Hepatic stellate cell (primary cell): ENCODE data around the gene NAA10.

ENCODE experiments used
- DNase-seq: peaks from one replicate; pipeline ENCODE4 v3.0.0; 2011; ENCODE audit warnings: low spot score

Gene NAA10

DNA sequence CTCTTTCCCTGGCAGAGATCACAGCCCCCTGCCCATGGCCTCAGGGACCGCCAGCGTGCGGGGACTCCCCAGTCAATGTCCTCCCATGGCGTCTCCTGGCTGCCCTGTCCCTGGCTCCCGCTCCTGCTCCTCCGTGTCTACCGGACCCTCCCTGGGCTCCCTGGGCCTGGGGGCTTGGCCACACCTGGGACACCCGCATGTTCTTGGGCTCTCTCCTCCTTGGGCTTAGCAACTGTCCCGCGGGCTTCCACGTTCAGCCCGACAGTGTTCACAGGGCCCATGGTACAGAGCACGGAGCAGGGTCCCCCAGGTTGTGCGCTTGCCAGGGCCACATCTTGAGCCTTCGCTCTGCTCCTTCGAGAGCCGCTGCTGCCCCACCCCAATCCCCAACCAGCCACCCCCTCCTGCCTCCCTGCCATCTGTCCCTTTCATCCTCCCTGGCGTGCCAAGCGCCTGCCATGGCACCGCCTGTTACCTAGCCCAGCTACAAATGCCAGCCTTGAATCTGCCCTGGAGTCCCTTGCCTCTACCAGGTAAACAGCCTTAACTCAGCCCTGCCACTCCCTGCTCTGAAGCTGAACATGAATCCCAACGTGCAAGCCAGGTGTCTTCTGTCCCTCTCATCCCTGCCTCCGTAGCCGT lies 26.5 kb downstream of the NAA10 start:
- DNase-seq: no peak

- DNase-seq: no peak
Measured at GRCh38 chrX:153907456-153907855, 27.4 kb downstream of the NAA10 start.

DNA sequence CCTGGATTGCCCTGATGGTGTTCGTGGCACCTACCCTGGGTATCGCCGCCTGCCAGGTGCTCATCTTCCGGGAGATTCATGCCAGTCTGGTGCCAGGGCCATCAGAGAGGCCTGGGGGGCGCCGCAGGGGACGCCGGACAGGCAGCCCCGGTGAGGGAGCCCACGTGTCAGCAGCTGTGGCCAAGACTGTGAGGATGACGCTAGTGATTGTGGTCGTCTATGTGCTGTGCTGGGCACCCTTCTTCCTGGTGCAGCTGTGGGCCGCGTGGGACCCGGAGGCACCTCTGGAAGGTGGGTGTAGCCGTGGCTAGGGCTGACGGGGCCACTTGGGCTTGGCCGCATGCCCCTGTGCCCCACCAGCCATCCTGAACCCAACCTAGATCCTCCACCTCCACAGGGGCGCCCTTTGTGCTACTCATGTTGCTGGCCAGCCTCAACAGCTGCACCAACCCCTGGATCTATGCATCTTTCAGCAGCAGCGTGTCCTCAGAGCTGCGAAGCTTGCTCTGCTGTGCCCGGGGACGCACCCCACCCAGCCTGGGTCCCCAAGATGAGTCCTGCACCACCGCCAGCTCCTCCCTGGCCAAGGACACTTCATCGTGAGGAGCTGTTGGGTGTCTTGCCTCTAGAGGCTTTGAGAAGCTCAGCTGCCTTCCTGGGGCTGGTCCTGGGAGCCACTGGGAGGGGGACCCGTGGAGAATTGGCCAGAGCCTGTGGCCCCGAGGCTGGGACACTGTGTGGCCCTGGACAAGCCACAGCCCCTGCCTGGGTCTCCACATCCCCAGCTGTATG lies 28.5 kb downstream of the NAA10 start:
- no peak for DNase-seq

DNA sequence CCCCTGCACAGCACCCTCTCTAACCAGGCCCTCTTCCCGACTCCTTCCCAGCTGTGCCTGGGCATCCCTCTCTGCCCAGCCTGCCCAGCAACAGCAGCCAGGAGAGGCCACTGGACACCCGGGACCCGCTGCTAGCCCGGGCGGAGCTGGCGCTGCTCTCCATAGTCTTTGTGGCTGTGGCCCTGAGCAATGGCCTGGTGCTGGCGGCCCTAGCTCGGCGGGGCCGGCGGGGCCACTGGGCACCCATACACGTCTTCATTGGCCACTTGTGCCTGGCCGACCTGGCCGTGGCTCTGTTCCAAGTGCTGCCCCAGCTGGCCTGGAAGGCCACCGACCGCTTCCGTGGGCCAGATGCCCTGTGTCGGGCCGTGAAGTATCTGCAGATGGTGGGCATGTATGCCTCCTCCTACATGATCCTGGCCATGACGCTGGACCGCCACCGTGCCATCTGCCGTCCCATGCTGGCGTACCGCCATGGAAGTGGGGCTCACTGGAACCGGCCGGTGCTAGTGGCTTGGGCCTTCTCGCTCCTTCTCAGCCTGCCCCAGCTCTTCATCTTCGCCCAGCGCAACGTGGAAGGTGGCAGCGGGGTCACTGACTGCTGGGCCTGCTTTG lies 29.2 kb downstream of the NAA10 start:
- no peak for DNase-seq

DNA sequence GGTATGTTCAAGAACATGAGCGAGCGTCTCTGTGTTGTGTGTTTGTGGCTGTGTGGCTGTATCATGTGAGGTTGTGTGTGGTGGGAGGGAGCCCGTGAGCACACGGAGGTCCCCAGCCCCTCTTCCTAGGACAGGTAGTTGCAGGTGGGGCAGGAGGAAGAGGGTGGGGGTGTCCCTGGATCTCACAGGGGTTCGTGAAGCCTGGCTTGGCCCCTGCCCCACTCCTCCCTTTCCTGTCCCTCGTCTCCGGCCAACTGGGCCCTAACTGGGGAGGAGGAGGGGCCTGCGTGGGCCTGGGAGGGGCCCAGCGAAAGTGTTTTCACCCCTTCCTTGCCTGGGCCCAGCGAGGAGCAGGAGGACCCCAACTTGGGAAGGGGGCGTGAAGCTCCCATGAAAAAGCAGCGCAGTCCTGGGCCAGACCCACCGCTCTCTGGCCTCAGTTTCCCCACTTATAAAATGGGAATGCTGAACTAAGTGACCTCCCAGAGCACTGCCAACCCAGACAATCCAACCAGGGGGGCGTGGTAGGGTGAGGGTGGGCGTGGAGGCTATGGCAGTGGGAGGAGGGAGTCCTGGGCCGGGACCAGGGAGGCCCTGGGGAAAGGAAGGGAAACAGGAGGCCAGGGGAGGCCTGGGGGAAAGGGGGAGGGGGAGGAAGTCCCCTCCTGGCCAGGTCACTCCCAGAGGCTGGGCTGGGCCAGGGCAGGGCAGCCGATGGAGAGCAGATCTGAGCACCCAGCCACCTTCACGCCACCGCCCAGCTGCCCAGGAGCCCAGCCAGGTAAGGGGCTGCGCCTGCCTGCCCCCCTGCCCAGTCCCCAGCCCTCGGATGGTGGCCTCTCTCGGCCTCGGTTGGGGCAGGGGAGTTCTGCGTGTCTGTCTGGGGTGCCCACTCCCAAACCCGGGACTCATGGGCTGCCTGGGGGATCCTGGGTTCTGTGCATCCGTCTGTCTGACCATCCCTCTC lies 30.6 kb downstream of the NAA10 start, which contains the start of gene AVPR2:
Gene AVPR2 (plus strand): TSS at position 683 of the 967 bp plus-strand sequence. CDS start 473 bp downstream, outside the sequence.
- DNase-seq: no peak

DNA sequence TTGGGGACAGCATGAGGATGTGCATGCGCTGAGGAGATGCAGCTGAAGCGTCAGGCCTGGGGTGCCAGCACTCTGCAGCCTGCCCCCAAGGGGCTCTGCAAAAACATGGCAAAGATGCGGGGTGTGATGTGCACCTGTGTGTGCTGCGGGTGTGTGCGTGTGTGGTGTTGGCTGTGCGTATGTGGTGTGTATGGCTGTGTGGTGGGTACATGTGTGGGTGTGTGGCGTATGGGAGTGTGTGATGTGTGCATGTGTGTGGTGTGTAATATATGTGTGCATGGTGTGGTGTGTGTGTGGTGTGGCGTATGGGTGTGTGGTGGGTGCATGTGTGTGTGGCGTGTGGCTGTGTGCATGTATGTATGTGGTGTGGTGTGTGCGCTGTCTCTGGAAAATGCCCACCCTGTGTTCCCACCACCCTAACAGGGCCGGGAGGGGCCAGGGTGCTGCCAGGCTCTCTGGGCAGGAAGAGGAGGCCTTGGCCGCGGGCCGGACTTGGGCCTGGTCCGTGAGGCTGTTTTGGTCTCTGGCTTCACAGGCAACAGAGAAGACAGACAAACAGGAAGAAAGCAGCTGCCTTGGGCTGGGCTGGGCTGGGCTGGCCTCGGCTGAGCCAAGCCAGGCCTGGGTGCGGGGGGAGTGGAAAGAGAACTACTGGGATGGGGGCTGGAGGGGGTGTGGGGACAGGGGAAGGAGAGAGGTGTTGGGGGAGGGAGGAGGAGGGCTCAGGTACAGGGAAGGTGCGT lies 31.4 kb downstream of the NAA10 start:
- DNase-seq: no peak

DNA sequence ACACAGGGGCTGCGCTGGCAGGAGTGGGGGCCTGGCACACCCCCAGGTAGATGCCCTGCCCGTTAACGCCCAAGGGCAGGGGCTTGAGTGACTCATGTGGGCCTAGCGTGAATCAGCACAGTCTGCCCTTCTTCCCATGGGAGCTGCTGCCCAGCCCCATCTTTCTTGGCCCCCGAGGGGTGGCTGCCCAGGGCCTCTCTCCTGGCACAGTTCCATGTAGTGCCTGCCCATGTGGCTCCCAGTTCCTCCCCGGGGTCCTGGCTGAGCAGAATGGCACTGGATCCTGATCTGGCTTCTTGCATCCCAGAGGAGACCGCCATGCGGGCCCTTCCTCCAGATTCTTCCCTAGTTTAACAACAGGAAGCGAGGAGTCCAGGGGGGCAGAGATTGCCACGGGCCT lies 32.5 kb downstream of the NAA10 start:
- no peak for DNase-seq

DNA sequence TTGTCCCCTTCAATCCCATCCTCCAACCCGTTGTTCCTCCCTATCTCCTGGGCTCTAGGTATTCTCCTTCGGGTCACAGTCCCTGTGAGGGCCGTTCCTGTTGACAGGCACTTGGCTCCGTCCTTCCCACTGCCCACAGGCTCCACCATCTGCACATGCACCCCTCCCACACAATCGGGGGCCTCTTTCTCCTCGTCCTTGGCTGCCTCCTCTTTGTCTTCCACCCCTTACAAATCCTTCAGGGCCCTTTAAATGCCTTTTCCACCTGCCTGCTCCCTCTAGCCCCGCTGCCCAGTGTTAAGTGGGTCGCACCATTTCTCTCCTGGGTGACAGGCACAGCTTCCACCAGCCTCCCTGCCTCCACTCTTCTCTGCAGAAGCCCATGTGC lies 33.1 kb downstream of the NAA10 start:
- DNase-seq: no peak

DNA sequence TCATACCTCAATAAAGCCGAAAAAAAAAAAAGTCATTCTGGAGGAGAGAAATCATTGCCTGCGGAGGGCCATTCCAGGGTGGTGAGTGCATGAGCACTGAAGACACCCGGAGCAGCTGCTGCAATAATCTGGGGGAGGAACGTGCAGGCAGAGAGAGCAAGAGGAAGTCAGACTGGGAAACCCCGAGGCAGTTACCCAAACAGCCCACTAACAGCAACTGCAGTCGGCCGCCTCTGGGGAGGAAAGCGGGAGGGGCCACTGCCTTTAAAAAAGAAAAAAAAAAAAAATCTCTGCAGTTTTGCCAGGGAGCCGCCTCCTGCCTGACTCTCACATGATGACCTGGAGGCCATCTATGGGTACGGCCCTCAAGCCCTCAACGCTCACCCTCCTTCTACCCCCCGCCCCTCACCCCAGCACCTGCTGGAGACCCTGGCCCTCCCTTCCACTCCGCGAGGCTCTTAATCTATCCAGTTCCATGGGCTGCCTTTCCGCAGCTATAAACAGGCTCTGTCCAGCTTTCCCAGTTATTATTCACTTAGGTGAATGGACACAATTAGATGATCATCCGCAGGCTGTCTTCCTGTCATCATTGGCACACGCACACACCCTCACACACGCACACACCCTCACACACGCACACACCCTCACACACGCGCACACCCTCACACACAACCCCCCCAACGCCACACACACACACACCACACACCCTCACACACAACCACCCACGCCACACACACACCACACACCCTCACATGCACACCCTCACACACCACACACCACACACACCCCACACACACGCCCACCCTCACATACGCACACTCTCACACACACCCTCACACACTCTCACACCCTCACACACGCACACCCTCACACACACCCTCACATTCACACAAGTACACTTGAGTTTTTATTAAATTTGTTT lies 33.7 kb downstream of the NAA10 start:
- DNase-seq: peak; percentile 91

- DNase-seq: no peak
Measured at GRCh38 chrX:153897899-153898298, 36.9 kb downstream of the NAA10 start.

DNA sequence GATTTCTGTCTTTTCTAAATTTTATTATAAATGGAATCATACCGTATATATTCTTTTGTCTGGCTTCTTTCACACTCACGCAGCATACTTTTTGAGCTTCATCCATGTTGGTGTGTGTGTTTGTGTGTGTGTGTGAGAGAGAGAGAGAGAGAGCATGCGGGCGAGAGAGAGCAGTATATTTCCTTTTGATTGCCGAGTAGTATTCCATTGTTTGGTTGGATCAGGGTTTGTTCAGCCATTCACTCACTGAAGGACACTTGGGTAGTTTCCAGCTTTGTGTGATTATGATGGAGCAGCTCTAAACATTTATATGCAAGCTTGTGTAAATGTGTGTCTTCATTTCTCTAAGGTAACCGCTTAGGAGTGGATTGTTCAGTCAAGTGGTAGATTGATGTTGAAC lies 45.7 kb downstream of the NAA10 start:
- no peak for DNase-seq

- DNase-seq: no peak
Measured at GRCh38 chrX:153888344-153888743, 46.5 kb downstream of the NAA10 start.

GRCh38 chrX:153887385-153887784 lies 47.5 kb downstream of the NAA10 start:
- DNase-seq: no peak

DNA sequence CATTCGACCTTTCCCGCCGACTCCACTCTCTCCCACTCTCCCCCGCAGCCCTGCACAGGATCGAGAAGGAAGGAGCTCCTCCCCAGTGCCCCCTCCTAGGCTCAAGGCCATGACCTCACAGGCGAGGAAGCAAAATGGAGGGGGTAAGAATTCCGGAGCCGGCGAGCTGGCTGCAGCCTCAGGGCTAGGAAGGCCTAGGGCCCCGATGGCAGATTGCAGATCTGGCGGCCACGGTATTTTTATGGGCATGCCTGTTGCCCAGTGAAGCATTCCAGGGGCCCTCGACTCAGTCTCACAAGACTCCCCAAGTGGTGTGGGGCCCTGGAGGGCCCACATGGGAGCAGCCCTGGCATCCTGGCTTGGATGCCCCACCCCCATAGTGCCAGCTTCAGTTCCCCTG lies 47.9 kb downstream of the NAA10 start:
- no peak for DNase-seq

- no peak for DNase-seq
Measured at GRCh38 chrX:153885968-153886903, 48.6 kb downstream of the NAA10 start, which contains the start of gene L1CAM. Gene L1CAM (minus strand): TSS chrX:153886173. CDS start chrX:153875836, 10,337 bp downstream.

DNA sequence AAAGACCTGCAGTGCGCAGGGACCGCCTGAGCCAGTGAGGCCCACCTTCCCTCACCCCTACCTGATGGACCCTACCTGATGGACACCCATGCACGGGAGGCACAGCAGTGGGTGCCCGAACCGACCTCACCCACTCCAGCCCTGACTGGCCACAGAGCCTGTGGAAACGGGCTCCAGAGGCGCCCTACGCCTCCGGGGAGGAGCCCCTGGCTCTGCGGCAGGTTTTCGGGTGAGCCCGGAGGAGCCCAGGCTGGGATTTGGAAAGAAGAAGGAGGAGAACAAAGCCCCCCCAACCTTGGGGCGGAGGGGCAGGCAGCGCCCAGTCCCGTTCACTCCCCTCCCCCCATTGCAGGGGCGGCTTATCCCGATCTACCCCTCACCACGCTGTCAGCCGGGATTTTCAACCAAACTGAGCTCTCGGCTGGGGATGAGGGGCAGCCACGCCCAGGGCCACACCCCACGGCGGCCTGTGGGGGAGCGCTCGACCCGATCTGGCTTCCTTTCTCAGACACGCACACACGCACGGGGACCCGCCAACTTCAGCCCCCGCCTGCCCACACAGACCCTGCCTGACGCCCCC lies 49.5 kb downstream of the NAA10 start:
- DNase-seq: no peak

DNA sequence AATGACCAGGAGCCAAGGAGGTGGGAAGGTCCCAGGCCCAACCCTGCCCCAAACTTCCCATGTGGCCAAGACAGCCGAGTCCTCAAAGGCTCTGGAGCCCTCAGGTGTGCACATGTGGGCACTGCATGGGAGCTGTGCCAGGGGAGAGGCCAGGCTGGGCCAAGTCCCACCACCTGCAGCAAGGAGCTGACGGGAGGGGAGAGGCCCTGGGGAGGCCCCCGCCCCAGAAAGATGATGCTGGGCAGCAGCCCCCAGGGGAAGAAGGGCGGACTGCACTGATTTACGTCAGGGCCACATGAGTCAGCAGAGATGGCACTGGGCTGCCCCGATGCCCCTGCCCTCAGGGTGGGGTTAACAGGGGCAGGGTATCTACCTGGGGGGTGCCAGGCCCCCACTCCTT lies 50.2 kb downstream of the NAA10 start:
- no peak for DNase-seq

DNA sequence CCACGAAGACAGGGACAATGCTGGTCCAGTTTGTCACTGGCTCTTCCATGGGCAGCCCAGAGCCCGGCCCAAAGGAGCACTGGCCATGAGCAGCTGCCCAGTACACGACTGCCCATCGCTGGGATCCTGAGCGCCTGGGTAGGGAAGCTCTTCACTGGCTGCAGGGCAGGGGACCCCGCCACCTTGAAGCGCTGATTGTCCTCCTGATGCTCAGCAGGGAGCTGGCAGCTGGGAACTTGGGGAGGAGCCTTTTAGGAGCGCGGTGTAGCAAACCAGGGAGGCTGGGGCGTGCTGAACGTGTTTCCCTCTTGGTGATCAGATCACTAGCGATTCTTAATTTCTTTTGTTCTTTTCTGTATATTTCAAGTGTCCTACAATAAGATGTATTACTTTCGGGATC lies 50.7 kb downstream of the NAA10 start:
- DNase-seq: no peak
